MV-4-11 (cell line): ENCODE results near the gene MID2.
"Not testable (repeated sequence)": the region's sequence is repeated elsewhere in the genome, so short reads cannot be mapped to it uniquely, and the experiment has no call there.

Source experiments
- DNase-seq: peaks from one replicate; lab custom pipeline; 2025; lab: John Stamatoyannopoulos, UW

The MID2 gene

DNA sequence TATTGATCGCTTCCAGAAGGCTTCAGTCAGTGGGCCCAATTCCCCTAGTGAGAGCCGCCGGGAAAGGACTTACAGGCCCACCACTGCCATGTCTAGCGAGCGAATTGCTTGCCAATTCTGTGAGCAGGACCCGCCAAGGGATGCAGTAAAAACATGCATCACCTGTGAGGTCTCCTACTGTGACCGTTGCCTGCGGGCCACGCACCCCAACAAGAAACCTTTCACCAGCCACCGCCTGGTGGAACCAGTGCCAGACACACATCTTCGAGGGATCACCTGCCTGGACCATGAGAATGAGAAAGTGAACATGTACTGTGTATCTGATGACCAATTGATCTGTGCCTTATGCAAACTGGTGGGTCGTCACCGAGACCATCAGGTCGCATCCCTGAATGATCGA lies 15.3 kb downstream of the MID2 start:
- no peak for DNase-seq

DNA sequence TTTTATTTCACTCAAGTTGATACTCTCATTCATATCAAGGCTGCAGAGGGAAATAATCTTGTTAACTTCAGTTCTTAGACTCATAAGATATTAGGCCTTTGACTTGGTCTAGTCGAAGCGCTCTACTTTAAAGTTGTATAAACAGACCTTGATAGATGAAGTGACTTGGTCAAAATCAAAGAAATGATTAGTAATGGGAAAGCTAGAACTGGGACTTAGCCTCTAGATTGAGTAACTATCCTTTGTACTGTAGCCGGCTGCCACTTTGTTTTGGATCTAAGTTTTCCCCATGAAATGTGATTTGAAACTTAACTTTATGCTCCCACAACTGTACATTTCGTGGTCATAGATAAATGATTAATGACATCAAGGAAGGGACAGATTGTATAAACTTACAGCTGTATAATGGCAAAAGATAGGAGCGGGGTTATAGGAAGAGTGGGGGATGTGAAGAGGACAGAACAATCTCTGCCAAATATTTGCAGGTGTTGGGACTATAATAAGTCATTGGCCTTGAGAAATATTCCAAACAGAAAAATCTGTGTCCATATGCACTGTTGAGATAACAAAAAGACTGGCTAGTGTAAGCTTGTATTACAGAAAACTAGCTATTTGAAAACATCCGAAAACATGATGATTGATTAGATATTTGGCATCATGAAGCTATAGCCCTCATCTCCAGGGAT lies 17.2 kb downstream of the MID2 start:
- no peak for DNase-seq

GRCh38 chrX:107845625-107846024 lies 20.0 kb downstream of the MID2 start:
- DNase-seq, result no peak

- DNase-seq, result no peak
Measured at GRCh38 chrX:107848591-107848990, 22.9 kb downstream of the MID2 start.

GRCh38 chrX:107849747-107850421 lies 24.2 kb downstream of the MID2 start:
- no peak for DNase-seq

- DNase-seq, result no peak
Measured at GRCh38 chrX:107850422-107850765, 24.7 kb downstream of the MID2 start.

DNA sequence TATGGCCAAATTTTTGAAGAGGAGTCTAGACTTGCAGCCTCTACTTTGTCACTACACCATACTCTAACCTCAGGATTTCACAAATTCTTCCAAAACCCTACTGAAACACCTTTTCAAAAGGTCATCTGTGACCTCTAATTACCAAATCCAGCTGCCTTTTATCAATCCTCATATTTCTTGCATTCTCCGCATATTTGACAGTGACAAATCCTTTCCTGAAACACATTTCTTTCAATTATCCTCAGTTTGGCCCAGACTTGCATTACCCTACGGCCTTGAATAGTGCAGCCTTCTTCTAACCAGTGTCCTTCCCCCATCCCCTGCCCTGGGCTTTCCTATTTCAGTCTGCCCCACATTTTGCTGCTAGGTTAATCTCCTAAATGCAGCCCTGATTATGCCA lies 25.5 kb downstream of the MID2 start:
- no peak for DNase-seq

DNA sequence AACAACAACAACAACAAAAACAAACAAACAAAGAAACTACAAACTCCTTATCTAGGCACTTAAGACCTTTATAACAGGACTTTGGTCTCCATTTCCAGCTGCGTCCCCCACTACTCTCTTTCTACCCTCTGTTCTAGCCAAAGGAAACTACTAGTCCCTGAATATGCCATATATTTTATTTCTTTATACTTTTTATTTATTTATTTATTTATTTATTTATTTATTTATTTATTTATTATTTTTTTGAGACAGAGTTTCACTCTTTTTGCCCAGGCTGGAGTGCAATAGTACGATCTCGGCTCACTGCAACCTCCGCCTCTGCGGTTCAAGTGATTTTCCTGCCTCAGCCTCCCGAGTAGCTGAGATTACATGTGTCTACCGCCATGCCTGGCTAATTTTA lies 26.0 kb downstream of the MID2 start:
- not testable (repeated sequence) for DNase-seq

DNA sequence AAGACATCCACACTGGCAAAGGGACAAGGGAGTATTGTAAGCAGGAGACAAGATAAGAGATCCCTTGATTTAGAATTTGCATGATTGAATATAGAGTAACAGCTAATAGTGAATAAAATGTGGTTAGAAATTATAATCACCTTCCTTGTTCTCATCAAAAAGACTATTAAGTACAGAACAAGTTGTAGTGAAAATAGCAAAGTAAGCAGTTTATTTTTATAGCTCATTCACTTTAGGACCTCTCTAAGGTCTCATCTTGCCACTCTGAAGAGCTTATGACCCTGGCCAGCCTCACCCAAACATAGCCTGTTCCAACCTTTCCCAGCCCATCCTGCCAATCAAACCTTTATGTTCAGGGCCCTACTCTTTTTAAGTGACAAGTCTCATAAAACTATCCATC lies 30.6 kb downstream of the MID2 start:
- DNase-seq, result no peak

GRCh38 chrX:107857041-107857440 lies 31.4 kb downstream of the MID2 start:
- DNase-seq, result not testable (repeated sequence)

GRCh38 chrX:107857837-107858236 lies 32.2 kb downstream of the MID2 start:
- no peak for DNase-seq

GRCh38 chrX:107861056-107861455 lies 35.4 kb downstream of the MID2 start:
- DNase-seq, result no peak

DNA sequence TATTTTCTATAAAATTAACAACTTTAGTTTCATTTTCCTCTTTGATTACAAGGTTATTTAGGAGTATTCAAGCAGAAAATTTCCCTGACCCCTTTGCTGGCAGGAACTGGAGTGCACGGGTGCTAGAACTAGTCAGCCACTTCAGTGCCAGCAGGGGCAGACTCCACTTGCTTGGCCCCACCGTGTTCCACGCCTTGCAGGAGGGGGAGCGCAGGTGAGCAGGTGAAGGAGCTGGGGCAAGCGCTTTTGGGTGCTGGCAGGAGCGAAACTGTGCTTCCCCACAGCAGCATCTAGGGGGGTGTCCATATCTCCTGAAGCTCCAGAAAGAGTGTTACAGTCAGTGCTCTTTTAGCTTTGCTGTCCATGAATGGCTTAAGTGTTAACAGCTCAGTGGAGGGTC lies 45.5 kb downstream of the MID2 start:
- no peak for DNase-seq

DNA sequence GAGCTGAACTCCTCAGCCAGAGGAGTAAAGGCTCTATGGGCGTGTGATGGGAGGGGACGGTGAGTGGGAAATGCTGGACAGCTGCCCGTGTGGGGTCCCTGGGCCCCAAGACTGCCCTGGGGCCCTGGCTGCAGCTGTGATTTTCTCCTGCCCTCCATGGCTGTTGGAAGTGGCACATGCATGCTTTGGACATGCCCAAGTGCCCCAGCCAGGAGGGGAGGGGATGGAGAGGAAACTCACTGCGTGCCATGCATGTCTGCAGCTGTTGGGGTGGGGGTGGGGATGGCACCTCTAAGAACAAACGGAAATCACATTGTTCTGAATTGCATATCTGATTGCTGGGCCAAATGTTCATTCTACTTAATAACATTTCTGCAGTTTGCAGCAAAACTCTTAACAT lies 52.4 kb downstream of the MID2 start:
- no peak for DNase-seq

DNA sequence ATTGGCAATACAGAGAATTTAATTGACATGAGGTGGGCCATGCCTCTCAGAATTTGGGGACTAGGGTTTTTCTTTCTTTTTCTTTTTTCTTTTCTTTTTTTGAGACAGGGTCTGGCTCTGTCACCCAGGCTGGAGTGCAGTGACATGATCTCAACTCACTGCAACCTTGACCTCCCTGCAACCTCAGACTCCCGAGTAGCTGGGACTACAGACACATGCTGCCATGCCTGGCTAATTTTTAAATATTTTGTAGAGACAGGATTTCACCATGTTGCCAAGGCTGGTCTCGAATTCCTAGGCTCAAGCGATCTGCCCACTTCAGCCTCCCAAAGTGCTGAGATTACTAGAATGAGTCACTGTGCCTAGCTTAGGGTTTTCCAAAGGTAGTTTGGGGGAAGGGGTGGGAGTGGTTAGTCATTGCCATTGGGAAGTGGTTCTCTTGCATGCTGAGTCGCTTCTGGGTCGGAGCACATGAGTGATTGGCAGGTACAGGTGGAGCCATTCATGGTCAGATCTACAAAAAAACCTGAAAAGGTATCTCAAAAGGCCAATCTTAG lies 54.5 kb downstream of the MID2 start:
- no peak for DNase-seq

DNA sequence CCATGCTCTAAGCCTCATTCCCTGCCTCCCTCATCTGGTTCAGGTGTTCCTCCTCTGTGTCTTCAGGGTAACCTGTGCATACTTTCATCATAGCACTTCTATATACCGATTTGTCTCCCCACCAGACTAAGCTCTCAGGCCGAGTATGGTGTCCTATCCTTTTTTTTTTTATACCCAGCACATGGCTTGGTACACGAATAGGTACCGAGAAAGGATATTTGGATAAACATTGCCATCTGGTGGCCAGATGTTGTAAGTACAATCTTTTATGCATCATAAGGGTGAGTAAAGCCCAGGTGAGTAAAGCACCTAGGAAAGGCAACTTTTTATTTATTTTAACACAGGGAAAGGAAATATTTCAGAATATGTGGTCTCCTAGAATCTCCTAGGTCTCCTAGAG lies 68.4 kb downstream of the MID2 start:
- peak; percentile 10 for DNase-seq

- DNase-seq, result no peak
Measured at GRCh38 chrX:107902721-107903120, 77.1 kb downstream of the MID2 start.

DNA sequence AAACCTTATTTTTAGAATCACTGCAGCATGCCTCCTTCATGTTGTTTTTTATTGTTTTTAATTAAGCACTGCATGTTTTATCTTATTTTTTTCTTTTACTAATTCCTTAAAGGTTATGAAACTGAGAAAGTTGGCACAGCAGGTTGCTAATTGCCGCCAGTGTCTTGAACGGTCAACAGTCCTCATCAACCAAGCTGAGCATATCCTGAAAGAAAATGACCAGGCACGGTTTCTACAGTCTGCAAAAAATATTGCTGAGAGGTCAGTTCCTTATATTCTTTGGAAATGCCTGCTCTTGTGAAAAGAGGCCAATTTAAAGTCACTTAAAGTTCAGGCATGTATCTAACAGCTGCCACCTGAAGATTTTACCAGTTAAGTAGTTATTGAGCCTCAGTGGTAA lies 79.7 kb downstream of the MID2 start:
- no peak for DNase-seq

DNA sequence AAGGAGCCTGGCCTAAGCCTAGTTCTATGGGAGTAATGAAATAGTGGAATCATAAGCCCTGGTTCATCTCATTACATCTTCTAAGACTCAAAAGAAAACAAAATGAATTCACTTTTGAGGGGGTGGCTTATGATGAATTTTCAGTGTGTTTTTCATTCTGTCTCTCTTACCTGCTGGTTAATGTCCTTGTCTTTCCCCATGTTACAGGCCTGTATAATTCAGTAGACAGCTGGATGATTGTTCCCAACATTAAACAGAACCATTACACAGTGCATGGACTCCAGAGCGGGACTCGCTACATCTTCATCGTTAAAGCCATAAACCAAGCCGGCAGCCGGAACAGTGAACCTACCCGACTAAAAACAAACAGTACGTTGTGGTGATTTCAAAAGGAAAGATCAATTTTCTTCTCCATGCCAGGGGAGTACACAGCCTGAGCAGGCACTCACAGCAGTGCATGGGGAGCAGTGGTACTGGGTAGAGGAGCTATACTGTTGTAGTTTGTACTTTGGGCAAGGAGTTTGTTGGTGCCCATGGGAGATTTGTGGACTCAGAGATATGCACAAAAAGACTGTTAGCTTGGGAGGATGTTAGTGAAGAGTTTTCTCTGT lies 98.6 kb downstream of the MID2 start:
- DNase-seq, result no peak

DNA sequence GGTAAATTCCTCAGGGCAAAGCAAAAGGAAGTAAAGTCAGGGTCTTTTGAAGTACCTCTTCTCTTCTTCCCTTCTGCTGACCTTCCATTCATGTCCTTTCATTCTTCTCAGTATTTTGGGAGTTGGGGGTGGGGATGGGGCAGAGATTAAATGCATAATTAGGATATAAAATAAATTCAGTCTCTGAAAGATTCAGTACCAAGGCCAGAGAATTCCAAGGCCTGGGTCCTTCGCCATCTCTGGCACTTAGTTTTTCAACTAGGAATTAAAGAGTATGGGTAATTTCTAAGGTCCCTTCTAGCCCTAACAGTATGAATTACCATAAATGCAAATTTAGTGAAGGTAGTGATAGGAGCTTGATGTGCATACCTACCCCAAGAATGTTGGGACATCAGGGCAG lies 108.6 kb downstream of the MID2 start:
- DNase-seq, result no peak

DNA sequence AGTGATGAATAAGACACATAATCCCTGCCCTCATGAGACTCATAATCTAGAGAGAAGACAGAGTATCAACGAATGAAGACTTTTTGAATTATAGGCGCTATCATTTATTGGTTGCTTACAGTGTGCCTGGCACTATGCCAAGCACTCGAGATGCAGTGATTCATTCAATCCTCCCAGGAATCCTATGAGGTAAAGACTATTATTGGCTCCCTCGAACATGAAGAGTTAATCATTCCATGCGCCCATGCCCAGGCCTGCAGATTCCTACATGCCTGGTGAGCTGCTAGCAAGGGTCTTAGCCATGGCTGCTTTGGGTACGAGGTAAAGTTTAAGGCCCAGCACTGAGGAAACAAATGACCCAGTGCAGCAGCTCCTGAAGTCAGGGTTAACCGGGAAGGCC lies 109.5 kb downstream of the MID2 start:
- no peak for DNase-seq

DNA sequence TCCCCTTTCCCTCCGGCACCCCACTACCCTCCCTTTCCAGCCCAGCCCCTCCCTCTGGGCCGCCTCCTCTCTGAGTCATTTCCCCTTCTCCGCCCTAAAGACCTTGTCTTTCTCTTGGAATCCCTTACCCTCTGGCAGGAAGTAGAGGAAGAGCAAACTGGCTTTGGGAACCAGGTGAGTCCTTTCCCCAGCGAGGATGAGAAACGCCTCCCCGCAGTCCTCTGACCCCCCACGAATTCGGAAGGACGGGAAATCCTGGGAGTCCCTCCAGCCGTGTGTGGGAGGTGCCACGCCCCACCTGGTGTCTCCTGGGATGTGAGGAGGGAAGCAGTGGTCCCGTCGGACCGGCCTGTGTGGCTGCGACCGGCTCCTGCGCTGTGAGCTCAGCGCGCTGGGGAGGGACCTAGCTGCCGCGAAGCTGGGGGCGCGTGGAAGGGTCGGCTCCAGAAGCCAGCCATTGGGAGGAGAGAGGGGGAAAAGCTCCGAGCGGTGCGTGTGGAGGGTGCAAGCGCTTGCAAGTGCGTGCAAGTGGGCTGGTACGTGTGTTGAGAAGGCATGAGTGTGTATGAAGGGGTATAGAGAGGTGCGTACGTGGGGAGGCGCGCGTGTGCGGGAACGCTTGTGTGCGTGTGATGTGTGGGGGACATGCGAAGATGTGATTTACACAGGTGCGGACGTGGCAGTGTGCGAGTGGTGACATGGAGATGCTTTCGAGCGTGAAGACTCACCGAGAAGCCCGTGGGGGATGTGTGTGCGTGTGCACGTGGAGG lies 110.2 kb downstream of the MID2 start:
- no peak for DNase-seq

DNA sequence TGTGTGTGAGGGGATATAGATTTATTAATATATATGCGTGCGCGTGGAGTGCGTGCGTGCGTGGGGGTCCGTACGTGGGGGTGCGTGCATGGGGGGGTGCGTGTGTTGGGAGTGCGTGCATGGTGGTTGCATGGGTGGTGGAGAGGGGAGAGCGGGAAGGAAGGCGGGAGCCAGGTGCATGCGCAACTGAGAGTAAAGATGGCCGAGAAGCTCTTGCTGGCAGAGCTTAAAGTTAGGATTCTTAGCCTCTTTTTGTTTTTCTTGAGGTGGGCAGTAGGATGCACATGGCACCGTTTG lies 110.7 kb downstream of the MID2 start:
- DNase-seq, result no peak
